Progenitor cell of endocrine pancreas (in vitro differentiated cells): ENCODE measurements around the gene TENT4A. TPM values are rescaled to one million over a fixed set of nuclear protein-coding genes. Genes with fewer than 3 reads are reported as not detected.
"Not testable (repeated sequence)": the region's sequence is repeated elsewhere in the genome, so short reads cannot be mapped to it uniquely, and the experiment has no call there.

ENCODE experiments used
- DNase-seq: peaks from one replicate; pipeline ENCODE4 v3.0.0; 2021; ENCODE audit warnings: low spot score; ENCODE audit not compliant: unreplicated experiment
- H3K27ac Mint-ChIP-seq: 2 replicates; pipeline ENCODE4 v1.8.0; 2021; ENCODE audit warnings: mild to moderate bottlenecking, moderate library complexity, mixed read lengths
- H3K27me3 Mint-ChIP-seq: 2 replicates; pipeline ENCODE4 v1.8.0; 2021; ENCODE audit warnings: mixed read lengths
- H3K36me3 Mint-ChIP-seq: 2 replicates; pipeline ENCODE4 v1.8.0; 2022; ENCODE audit warnings: mixed read lengths; ENCODE audit not compliant: insufficient read depth
- H3K4me1 Mint-ChIP-seq: 2 replicates; pipeline ENCODE4 v1.8.0; 2021; ENCODE audit warnings: low read depth, mixed read lengths
- H3K4me3 Mint-ChIP-seq: 2 replicates; pipeline ENCODE4 v1.8.0; 2021; ENCODE audit warnings: low read depth, mild to moderate bottlenecking, moderate library complexity, mixed read lengths
- H3K9me3 Mint-ChIP-seq: 2 replicates; pipeline ENCODE4 v1.8.0; 2021; ENCODE audit warnings: low read depth, mixed read lengths
- long read RNA-seq: library from polyadenylated mRNA; unstranded; transcript quantifications from one replicate; pipeline ENCODE4 v2.0.0, GENCODE V29; 2020
- total RNA-seq: library from RNA; stranded (reverse); gene quantifications from 2 replicates; pipeline ENCODE4 v1.2.1, GENCODE V29; 2021
- TF ChIP-seq, protein P1 (sequence below): fragments of 200-600 bp; sonication (generic); IDR thresholded peaks from one replicate; pipeline ENCODE4 v1.5.0; 2021; ENCODE audit warnings: antibody characterized with exemption, mild to moderate bottlenecking; ENCODE audit not compliant: unreplicated experiment

Gene TENT4A
- 30.0 and 31.8 TPM in 2 replicates for total RNA-seq
- long read RNA-seq, partial matches to known transcripts = 11 of 18 reads
- long read RNA-seq, other reads (novel, unspliced or antisense) = 5 of 18 reads

DNA sequence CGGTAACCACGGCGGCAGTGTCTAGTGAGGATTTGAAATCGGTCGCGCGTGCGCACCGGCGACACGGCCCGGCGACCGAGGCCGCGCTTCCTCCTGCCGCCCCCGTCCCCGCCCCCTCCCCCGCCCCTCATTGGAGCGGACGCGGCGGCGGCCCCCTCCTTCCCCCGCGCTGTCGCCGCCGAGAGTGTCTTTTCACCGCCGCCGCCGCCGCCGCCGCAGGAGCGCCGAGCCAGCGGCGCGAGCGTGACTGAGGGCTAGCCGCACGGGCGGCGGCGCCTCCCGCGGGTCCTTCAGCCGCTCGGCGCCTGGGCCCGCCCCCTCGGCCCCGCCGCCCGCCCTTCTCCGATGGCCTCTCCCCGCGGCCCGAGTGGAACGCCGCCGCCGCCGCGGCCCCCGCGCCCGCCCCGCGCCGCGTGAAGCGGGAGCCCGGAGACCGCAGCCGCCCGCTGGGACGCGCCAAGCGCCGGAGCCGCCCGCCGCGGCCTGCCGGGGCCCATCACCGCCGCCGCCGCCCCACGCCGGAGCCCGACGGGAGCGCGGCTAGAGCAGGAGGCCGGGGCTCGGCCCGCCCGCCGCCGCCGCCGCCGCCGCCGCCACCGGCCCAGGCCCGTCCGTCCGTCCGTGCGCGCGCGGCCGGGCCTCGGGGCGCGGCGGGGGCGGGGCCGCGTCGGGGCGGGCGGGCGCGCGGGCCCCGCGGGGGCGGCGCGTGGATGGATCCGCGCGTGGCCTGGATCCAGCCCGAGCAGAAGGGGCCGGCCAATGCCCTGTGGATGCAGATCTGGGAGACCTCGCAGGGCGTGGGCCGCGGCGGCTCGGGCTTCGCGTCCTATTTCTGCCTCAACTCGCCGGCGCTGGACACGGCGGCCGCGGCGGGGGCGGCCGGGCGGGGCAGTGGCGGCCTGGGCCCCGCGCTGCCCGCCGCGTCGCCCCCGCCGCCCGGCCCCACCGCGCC is at the start of gene TENT4A:
Gene TENT4A (plus strand): TSS at position 159 of the 952 bp plus-strand sequence. CDS start 552 bp downstream, at position 711.
- Mint-ChIP-seq H3K4me3 (peak within 1 kb of the TSS; percentile 85), H3K36me3 (no peaks in the 10 kb centered on the region), H3K9me3 (no peaks in the 10 kb centered on the region), H3K27me3 (peaks cover 7% of the 10 kb centered on the region), H3K27ac (peak within 1 kb of the TSS; percentile 92), H3K4me1 (peaks cover 34% of the 10 kb centered on the region)
- TF ChIP-seq, protein P1, sequence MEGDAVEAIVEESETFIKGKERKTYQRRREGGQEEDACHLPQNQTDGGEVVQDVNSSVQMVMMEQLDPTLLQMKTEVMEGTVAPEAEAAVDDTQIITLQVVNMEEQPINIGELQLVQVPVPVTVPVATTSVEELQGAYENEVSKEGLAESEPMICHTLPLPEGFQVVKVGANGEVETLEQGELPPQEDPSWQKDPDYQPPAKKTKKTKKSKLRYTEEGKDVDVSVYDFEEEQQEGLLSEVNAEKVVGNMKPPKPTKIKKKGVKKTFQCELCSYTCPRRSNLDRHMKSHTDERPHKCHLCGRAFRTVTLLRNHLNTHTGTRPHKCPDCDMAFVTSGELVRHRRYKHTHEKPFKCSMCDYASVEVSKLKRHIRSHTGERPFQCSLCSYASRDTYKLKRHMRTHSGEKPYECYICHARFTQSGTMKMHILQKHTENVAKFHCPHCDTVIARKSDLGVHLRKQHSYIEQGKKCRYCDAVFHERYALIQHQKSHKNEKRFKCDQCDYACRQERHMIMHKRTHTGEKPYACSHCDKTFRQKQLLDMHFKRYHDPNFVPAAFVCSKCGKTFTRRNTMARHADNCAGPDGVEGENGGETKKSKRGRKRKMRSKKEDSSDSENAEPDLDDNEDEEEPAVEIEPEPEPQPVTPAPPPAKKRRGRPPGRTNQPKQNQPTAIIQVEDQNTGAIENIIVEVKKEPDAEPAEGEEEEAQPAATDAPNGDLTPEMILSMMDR = no peak
- DNase-seq = no peak

GRCh38 chr5:6666762-6667161 is 46.5 kb upstream of the TENT4A start:
- H3K9me3 Mint-ChIP-seq = peaks cover 4% of the 10 kb centered on the region
- peaks cover 13% of the 10 kb centered on the region for H3K36me3 Mint-ChIP-seq
- H3K4me1 Mint-ChIP-seq = no peaks in the 10 kb centered on the region
- H3K27me3 Mint-ChIP-seq = no peaks in the 10 kb centered on the region
- no peak for DNase-seq
- no peak overlapping the region for H3K4me3 Mint-ChIP-seq
- peak overlapping the region; percentile 74 for H3K27ac Mint-ChIP-seq
- TF ChIP-seq, protein P1 = no peak

- H3K4me1 Mint-ChIP-seq = no peaks in the 10 kb centered on the region
- no peaks in the 10 kb centered on the region for H3K27me3 Mint-ChIP-seq
- no peak overlapping the region for H3K4me3 Mint-ChIP-seq
- DNase-seq = no peak
- peaks cover 13% of the 10 kb centered on the region for H3K36me3 Mint-ChIP-seq
- H3K27ac Mint-ChIP-seq = no peak overlapping the region
- TF ChIP-seq, protein P1 = no peak
- H3K9me3 Mint-ChIP-seq = peaks cover 4% of the 10 kb centered on the region
Observed at GRCh38 chr5:6667648-6668047, 45.6 kb upstream of the TENT4A start.

- H3K27me3 Mint-ChIP-seq, H3K9me3 Mint-ChIP-seq, DNase-seq, H3K27ac Mint-ChIP-seq, H3K4me3 Mint-ChIP-seq, H3K4me1 Mint-ChIP-seq: not testable (repeated sequence)
- peaks cover 22% of the 10 kb centered on the region for H3K36me3 Mint-ChIP-seq
Observed at GRCh38 chr5:6668717-6669116, 44.5 kb upstream of the TENT4A start.

DNA sequence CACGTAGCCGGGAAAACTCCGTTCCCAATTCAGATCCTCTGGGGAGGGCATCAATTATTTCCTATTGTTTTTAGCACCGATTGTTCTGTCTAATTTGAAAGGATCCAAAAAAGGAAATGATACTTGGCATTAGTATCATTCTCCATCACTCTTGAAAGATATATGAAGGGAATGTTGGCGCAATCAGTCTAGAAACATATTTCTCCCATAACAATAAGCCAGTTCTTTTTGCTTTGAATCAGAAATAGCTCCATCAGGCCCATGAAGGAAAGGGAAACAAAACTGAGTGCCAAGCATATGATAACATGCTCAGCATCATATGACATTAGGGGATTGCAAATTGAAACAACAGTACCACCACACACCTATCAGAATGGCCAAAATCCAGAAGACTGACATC is 40.2 kb upstream of the TENT4A start:
- H3K9me3 Mint-ChIP-seq = peaks cover 9% of the 10 kb centered on the region
- H3K4me1 Mint-ChIP-seq = no peaks in the 10 kb centered on the region
- TF ChIP-seq, protein P1 = no peak
- no peak overlapping the region for H3K27ac Mint-ChIP-seq
- peaks cover 25% of the 10 kb centered on the region for H3K36me3 Mint-ChIP-seq
- no peak for DNase-seq
- no peak overlapping the region for H3K4me3 Mint-ChIP-seq
- no peaks in the 10 kb centered on the region for H3K27me3 Mint-ChIP-seq
